ENCODE measurements around the gene DUSP8.
A peak's percentile ranks its signal among the peaks of the same experiment; 100 is the strongest.

DUSP8 gene

DNA sequence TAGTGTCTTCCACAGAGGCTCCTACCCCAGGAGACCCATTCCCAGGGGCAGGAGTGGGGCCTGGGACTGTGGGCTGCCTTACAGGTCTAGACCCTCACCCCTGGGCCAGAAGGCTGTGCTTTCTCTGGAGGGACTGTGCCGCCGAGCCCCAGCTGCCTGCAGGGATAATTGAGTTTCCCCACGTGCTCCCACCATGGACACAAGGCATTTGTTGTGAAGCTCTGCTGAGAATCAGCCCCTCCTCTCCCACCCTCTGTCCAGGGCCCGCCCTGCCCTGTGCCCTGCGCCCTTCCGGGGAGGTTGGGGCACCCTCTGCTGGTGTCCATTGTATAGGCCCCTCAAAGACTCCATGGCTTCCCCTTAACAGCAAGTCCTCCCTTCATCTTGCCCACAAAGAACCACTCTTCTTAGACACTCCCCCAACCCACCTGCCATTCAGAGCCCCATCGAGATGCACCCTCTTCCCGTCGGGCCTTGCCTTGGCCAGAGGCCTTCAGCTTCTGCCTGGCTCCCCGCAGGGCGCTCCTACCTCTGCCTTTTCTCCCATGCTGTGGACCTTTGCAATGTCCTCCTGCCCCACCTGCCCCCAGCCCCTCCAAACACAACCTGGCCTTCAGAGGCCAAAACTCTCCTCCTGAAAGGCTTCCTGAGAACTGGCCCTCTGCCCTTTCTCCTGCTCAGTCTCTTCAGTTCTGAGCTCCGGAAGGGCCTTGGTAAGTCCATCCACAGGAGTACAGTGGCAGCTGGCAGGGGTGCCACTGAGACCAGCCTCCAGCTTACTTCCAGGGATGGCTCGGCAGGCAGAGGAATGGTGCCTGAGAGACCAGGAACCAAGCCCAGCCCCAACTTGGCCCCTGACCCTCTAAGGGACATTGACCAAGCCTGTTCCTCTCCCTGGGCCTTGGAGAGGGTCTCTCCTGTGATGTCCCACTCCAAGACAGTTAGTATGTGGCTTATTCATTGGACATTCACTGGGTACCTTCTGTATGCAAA lies 22.4 kb downstream of the DUSP8 start:
- no peak for DNase-seq

DNA sequence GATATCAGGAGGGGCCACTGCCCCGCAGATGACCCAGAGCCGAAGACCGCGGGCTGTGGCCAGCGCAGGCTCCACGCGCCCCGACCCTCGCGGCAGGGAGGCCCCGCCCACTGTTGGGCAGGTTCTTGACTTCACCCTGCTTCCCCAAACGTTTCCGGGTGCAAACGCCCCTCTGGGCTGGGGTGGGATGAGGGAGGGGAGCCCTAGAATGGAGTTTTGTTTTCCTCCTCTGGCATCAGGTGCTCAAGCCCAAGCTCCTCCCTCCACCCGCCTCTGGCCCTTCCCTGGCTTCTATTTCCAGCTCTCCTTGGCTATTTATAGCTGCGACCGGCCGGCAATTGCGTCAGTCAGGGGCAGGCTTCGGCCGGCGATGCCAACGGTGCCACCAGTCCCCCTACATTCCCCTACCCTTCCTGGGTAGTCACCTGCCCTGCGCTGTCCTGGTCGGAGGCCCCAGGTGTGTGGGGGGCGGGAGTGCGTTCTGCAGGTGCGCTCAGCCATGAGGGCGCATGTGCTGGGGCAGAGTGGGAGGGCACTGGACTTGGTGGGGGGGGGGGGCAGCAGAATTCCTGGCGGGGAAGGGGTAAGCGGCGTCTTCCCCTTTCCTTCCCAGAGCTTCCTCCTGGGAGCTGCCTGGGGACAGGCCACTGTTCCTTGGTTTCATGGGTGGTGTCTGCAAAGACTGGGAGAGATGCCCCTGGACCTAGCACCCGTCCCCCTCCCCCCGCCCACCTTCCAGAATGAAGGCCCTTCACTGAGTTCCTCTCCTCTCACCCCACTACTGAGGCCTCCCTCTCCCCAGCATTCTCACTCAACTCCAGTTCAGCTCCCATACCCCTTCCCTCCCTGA lies 23.6 kb downstream of the DUSP8 start:
- peak; percentile 79 for DNase-seq

DNA sequence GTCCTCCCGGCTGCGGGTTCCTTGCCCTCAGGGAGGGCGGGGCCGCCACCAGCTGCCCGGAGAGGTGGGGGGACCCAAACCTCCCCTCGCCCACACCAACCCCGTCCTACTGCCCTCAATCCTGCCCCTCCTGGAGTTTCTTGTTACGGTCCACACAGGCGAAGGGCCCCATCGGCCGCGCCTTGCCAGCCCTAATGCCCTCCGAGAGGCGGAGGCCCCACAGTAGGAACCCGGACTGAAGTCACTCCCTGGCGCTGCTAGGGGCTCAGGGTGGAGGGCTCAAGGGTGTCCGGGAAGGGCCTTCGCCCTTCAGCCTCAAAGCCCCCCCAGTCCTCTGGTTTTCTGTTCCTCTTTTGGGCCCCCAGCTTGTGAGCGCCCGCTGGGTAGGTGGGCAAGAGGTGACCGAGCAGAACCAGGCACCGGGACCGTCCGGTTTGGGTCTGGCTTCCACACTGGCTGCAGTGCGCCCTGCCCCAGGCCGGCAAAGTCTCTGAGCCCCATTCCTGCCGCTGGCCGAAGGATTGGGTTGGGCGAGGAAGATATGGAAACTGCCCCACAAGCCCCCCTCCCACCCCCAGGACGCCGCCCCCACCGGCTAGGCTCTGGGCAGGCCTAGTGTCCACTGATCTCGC lies 24.5 kb downstream of the DUSP8 start:
- DNase-seq: no peak

GRCh38 chr11:1546536-1547466 lies 25.3 kb downstream of the DUSP8 start:
- peak; percentile 59 for DNase-seq

GRCh38 chr11:1546077-1546535 lies 26.0 kb downstream of the DUSP8 start:
- DNase-seq: no peak

DNA sequence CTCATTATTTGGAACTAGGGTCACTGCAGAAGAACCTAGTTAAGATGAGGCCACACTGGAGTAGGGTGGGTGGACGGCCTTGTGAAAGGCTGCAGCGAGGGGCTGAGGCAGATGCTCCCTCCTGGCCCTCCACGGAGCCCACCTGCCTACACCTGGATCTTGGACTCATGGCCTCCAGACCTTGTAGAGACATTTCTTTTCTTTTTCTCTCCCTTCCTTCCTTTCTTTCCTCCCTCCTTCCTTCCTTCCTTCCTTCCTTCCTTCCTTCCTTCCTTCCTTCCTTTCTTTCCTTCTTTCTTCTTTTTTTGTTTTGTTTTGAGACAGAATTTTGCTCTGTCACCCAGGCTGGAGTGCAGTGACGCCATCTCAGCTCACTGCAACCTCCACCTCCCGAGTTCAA lies 26.6 kb downstream of the DUSP8 start:
- no peak for DNase-seq

DNA sequence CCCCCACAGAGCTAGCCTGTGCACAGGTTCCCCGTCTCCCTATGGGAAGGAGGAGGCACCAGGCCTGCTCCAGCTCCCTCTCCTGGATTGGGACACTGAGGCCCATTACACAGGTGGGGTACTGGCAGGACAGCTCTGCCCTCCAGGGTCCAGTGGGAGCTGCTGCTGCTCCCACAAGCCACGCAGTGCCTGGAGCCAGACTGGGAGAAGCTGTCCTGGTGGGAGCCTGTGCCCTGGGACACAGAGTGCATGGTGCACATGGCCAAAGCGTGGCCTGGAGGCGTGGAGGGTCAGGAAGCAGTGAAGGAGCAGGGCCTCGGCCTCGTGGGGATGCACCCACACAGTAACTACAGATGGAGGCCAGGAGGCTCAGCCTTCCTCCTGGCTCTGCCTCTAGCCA lies 27.5 kb downstream of the DUSP8 start:
- no peak for DNase-seq

DNA sequence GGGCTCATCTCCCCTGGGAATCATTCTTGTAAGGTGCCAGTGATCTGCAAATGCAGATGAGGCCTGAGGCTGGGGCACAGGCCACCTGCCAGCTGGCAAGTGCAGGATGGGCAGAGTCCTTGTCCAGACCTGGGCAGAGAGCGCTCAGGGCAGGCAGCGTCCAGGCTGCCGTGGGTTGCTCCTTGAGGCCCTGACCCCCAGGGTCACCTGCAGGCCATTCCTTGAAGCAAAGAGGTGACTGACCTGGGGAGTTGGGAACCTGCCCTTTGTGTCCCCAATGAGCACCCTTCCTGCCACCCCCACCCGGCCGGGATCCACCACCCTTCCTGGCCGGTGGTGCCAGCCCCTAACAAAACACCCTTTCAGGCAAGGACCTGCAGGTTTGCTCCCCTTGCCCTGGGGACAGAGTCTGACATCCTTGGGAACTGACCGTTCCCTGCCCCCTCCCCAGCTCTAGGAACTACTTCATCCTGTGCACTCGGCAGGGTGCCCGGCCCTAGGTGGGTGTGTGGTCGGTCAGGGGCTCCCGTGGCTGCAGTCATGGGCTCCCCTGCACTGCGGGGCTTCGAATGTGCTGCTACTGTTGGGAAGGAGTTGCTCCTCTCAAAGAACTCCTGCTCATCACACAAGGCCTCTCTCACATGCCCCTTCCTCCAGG lies 28.3 kb downstream of the DUSP8 start:
- no peak for DNase-seq

DNA sequence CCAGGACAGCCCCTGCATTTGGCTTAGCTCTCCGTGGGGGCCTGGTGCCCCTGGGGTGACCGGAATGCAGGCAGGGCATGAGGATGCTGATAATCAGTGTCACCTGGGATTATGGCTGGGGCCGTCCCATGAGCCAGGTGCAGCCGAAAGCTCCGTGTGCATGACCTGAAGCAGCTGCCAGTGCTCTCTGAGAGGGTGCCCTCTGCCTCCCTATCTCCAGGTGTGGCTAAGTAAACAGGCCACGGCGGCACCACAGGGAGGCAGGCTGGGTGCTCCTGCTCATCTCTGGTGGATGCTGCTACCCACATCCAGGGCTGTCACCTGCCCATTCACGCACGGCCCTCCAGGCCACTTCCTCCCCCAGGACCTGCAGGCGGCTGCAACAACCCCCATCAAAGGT lies 29.8 kb downstream of the DUSP8 start:
- DNase-seq: no peak

DNA sequence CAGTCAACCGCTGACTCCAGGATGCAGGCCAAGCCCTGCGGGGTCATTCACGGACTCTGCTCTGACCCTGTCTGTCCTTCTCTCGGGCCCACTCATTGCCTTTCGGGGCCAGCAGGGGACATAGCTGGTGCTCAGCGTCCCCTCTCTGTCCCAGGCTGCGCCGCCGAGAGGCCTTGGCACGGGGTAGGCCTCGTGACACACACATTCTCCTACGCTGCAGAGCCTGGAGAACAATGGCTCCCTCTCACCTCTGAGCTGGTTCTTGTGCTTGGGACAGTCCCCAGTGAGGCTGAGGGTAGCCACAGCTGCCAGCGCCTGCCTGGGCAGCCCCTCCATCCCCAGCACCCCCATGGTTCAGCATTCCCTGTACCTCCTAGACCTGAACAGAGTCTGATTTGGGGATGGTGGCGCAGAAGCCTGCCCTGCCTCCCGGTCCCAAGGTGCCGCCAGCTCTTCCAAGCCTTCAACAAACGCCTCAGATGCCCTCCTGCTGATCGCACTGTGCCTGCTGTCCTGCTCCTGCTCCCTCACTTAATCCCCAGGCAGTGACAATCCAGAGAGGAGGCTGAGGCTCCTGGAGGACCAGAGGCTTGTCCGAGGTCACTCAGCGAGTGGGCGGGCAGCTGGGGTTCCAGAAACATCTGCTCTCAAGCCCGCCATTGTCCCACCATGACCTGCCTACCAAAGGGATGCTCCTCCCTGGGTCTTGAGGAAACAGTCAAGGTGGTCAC lies 30.4 kb downstream of the DUSP8 start:
- no peak for DNase-seq

DNA sequence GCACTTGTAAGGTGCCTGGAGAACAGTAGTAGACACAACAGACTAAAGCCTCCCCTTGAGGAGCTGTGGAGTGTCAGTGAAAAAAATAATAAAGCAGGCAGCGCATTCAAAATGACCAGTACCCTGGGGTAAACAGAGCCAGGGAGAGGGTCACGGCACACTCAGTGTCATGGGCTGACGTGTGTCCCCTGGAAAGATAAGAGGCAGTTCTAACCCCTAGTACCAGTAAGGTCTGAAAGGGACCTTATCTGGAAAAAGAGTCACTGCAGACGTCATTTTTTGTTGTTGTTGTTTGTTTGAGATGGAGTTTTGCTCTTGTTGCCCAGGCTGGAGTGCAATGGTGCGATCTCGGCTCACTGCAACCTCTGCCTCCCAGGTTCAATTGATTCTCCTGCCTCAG lies 32.0 kb downstream of the DUSP8 start:
- no peak for DNase-seq

GRCh38 chr11:1538153-1538552 lies 33.9 kb downstream of the DUSP8 start:
- DNase-seq: no peak

- DNase-seq: no peak
Measured at GRCh38 chr11:1536065-1536843, 35.8 kb downstream of the DUSP8 start.

GRCh38 chr11:1534682-1535081 lies 37.4 kb downstream of the DUSP8 start:
- no peak for DNase-seq

GRCh38 chr11:1534171-1534570 lies 37.9 kb downstream of the DUSP8 start:
- DNase-seq: no peak

GRCh38 chr11:1533342-1533725 lies 38.7 kb downstream of the DUSP8 start:
- DNase-seq: no peak

DNA sequence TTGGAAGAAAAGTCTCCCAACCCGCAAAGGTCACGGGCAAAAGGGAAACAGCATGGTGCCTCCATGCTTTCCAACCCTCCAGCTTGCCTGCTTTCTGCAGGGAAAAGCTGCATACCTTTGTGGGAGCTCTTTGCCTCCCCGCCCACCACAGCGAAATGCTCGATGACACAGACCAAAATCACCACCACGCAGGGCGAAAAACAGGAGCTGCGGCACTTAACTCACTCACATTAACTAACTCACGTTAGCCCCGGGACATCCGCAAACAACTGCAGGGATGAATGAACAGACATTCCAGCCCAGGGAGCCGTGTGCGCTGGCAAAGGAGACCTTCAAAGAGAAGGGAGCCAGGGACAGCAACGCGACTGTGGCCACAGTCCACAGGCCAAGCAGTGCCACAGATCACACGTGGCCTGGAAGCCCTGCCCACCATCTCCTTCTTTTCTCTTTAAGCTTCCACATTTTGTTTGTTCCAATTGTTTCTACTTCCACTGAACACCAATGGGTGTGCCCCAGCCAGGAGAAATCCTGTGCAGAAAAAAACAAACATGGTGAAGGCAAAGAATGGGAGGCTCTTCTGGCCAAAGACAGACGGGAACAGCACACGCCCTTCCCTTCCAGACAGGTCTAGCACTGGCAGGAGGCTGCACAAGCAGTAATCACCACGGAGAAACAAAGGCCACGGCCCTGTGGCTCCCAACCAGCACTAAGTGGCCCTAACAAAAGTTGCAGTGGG lies 39.3 kb downstream of the DUSP8 start:
- no peak for DNase-seq

DNA sequence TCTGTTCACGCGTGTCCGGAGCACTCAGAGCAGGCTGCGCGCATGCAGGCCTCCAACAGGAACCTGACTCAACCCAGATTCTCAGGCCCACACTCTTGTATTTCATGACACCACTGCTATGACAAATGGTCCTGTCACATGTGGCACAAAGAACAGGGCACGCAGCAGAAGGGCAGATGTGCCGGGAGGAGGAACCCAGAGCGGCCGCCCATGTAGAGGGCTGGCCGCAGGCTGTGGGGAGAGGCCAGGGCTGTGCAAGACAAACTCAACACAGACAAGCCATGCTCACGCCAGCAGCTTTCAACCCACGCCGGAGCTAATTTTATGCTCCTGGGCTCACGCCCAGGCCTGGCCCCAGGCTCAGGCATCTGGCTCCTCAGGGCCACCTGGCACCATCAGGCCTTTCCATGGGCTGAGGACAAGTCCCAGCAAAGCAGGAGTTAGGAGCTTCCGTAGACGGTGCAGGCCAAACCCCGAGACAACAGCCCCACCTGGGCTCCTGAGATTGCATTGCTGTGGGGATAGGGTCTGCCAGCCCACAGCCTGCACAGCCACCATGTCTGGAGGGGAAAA lies 40.0 kb downstream of the DUSP8 start:
- DNase-seq: peak; percentile 78

Data from femur (tissue), 1 donor.